ENCODE data around the gene MAP2K5.

The MAP2K5 gene

GRCh38 chr15:67824976-67825880, 282.7 kb downstream of the MAP2K5 start, which contains the start of gene SKOR1:
SKOR1 (plus strand) TSS chr15:67825509; CDS start chr15:67825603, 94 bp downstream.
- no peak for DNase-seq (ENCODE audit: low read depth)

DNA sequence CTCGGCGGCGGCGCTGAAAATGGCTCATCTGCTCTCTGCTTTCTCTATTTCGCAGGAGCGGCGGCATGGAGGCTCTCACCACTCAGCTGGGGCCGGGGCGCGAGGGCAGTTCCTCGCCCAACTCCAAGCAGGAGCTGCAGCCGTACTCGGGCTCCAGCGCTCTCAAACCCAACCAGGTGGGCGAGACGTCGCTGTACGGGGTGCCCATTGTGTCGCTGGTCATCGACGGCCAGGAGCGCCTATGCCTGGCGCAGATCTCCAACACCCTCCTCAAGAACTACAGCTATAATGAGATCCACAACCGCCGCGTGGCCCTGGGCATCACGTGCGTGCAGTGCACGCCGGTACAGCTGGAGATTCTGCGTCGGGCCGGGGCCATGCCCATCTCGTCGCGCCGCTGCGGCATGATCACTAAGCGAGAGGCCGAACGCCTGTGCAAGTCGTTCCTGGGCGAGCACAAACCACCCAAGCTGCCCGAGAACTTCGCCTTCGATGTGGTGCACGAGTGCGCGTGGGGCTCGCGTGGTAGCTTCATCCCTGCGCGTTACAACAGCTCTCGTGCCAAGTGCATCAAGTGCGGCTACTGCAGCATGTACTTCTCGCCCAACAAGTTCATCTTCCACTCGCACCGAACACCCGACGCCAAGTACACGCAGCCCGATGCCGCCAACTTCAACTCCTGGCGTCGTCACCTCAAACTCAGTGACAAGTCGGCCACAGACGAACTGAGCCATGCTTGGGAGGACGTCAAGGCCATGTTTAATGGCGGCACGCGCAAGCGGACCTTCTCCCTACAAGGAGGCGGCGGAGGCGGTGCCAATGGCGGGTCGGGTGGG, 283.6 kb downstream of the MAP2K5 start:
- no peak for DNase-seq (ENCODE audit: low read depth)

DNA sequence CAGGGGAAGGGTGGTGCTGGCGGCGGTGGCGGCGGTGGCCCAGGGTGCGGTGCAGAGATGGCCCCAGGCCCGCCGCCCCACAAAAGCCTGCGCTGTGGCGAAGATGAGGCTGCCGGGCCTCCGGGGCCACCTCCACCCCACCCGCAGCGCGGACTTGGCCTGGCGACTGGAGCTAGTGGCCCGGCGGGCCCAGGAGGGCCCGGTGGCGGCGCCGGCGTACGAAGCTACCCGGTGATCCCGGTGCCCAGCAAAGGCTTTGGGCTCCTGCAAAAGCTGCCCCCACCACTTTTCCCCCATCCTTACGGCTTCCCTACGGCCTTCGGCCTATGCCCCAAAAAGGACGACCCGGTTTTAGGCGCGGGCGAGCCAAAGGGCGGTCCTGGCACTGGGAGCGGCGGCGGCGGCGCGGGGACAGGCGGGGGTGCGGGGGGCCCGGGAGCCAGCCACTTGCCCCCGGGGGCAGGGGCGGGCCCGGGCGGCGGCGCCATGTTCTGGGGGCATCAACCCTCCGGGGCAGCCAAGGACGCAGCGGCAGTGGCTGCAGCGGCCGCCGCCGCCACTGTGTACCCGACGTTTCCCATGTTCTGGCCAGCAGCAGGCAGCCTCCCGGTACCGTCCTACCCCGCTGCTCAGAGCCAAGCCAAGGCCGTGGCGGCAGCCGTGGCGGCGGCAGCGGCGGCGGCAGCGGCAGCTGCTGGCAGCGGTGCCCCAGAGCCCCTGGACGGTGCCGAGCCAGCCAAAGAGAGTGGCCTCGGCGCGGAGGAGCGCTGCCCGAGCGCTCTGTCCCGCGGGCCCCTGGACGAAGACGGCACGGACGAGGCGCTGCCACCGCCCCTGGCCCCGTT, 284.4 kb downstream of the MAP2K5 start:
- DNase-seq (ENCODE audit: low read depth) = no peak

DNA sequence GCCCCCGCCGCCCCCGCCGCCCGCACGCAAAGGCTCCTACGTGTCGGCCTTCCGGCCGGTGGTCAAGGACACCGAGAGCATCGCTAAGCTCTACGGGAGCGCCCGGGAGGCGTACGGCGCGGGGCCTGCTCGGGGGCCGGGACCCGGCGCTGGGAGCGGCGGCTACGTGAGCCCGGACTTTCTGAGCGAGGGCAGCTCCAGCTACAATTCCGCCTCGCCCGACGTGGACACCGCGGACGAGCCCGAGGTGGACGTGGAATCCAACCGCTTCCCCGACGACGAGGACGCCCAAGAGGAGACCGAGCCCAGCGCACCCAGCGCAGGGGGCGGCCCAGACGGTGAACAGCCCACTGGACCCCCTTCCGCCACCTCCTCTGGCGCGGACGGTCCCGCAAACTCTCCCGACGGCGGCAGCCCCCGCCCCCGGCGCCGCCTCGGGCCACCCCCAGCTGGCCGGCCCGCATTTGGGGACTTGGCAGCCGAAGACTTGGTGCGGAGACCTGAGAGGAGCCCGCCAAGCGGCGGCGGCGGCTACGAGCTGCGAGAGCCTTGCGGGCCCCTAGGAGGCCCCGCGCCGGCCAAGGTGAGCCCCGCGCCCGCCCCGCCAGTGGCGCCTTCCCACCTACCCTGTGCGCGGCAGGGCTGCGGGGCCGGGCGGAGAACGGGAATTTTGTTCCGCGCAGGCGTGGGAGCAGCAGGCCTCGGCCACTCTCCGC, 285.2 kb downstream of the MAP2K5 start:
- DNase-seq (ENCODE audit: low read depth) = no peak

DNA sequence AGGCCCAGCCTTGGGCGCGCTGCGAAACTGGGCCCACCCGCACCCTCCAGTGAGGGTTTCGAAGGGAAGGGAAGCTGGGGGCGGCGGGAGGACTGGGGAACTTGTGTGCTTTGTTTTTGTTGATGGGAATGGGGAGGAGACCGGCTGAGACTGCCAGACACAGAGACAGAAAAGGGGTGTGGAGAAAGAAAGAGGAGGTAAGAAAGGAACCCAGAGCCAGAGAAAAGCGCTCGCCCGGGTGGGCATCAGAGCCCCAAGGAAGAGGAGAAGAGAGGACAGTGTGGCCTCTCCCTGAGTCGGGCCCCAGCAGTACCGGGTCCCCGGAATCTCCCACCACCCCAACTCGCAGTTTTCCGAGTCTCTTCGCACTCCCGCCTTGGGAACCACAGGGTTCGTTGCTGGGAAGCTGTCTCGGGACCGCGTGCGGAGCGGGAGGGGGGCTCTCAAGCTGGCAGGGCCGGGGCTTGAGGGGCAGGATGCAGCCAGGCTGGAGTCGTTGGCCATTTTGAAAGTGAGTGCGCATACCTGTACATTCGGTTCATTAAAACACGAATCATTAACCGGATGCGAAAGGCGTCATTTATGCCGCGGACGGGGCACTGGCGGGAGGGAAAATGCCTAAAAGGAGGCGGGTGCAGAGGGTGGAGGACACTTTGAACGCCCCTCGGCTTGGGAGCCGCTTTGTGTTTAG, 285.9 kb downstream of the MAP2K5 start:
- DNase-seq (ENCODE audit: low read depth) = no peak

GRCh38 chr15:67828969-67829646, 286.6 kb downstream of the MAP2K5 start:
- DNase-seq (ENCODE audit: low read depth) = no peak

DNA sequence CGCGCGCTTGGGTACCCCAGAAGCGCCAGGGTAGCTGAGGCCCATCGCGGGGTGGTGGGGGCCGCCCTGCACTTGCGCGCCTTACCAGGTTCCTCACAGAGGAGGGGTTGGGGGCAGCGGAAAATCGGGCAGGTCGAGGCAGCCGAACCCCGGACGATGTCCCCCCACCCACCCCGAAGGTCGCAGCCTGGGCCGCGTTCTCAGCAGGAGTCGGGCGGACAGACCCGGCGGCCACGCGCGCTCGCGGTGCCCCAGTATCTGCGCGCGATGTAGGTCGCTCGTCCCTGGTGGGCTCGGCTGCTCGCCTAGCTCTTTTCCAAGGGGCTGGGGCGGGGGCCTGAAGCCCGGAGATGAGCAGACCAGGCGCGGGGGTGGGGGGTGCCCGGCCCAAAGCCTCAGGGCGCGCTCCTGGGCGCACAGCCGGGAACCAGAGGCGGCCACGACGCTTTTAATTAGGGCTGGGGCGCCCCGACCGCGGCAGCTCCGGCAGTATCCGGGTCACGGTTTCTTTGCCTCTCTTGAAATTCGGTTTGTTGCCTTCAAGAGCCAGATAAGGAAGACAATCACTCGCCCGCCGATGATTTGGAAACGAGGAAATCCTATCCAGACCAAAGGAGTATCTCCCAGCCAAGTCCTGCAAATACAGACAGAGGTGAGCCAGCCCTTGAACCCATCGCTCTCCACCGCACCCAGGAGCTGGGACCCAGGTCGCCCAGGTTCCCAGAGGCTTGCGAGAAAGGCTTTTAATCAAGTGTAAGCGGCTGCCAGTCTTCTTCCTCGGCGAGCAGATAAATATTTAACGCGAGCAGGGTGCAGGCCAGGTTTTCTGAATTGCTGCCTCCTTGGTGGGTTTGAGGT, 287.4 kb downstream of the MAP2K5 start:
- no peak for DNase-seq (ENCODE audit: low read depth)

DNA sequence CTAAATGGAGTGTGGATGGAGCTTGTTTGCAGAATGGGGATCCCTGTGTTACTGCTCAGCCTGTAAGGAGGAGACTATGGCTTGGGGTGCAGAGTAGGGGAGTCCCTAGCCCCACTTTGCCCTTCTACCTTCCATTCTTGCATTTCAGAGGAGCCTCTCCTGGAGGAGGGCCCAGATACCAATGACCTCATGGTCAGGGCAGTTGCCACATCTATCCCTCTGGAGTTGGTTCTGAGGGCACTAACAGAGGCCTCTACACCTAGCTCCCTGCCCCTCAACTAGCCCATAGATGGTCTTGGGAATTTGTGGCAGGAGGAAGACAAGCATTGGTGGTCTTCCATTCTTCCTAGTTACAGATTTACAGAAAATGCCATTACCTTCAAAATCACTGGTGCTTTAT, 288.9 kb downstream of the MAP2K5 start:
- DNase-seq (ENCODE audit: low read depth) = no peak

GRCh38 chr15:67832031-67832551, 289.6 kb downstream of the MAP2K5 start:
- DNase-seq (ENCODE audit: low read depth) = no peak

DNA sequence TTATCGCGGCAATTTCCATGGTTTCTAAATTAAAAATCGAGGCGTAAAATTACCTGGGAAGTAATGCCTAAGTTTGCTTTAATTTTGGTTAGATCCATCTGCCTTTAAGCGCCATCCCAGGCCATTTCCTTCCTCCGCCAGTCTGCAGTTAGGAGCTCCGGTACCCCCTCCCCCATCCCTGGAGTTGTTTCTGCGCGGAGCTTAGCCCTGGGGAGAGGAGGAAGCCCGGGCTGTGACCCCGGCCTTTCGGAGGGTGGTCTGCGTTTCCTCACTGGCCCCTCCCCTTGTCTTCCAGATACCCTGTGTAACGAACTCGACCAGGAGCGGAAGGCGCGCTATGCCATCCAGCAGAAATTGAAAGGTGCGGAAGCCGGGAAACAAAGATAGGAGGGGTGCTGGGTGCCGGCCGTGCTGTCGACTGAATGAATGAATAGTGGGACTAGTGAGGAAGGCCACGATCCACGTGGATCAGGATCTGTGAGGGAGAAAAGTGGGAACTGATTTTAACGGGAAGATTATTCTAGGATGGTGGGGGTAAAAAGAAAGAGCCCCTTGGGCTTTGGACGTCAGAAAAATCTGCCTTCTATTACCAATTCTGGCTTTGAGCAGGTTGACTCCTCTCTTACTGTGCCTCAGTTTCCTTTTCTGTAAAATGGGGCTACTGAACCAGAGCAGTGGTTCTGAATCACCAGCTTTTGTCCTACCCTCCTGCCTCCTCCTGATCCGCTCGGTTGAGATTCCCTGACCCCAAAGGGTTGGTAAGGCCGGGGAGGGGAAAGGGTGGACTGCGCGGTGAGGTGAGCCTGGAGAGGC, 290.6 kb downstream of the MAP2K5 start:
- no peak for DNase-seq (ENCODE audit: low read depth)

- DNase-seq (ENCODE audit: low read depth) = no peak
These were observed 291.4 kb downstream of the MAP2K5 start for GRCh38 chr15:67833710-67834511.

GRCh38 chr15:67834581-67835296, 292.2 kb downstream of the MAP2K5 start:
- DNase-seq (ENCODE audit: low read depth) = no peak

DNA sequence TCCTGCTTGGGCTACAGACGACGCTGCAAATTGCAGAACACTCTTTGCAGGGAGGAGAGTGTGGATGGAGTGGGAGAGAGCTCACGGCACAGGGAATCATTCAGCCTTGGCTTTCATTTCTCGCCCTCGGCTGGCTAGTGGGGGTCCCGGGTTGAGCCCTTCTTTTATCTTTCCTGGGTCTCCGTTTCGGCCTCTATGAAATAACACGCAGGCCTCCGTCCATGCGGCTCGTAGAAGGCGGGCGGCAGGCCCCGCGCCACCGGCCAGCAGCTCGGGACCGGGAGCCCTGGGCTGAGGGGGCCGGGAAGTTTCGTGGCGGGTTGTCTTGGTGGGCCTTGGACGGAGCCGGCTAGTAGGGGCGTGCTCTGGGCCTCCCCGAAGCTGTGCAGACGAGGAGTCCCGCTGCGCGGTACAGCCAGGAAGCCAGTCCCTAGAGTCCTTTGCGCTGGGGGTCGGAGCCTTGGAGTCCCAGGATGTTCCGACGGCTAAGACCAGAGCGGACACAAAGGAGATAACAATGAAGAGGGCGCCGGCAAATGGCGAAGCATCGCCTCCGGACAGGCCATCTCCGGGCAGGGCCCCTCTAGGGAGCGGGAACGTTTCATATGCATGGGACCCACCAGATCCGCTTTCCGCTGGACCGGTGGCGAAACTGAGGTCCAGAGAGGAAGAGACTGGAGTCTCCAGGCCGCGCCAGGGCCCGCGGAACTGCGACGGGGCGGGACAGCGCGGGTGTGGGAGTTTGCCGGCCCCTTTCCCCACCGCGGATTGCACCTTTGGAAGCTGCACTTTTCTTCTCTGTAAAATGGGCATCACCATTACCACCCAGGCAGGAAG, 293.0 kb downstream of the MAP2K5 start:
- no peak for DNase-seq (ENCODE audit: low read depth)

- DNase-seq (ENCODE audit: low read depth) = no peak
These were observed 293.6 kb downstream of the MAP2K5 start for GRCh38 chr15:67836134-67836455.

- no peak for DNase-seq (ENCODE audit: low read depth)
These were observed 294.0 kb downstream of the MAP2K5 start for GRCh38 chr15:67836477-67836876.

DNA sequence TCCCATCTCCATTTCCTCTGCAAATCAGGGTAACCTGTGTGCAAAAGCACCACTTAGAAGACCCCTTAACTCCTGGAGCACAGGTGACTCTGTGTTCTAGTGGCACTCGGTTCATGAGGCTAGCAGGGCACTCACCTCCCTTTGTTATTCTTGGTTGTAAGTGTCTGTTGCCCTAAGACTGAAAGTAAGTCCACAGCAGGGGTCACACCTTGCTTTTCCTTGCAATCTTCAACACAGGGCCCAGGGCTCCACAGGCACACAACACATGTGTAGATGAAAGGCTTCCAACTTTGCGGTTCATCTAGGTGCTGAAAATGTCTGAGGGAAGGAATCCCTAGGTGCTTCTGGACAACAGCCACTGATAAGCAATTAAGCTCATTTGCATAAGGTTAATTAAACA, 294.5 kb downstream of the MAP2K5 start:
- DNase-seq (ENCODE audit: low read depth) = no peak
